22Rv1 (cell line): ENCODE measurements around the gene CEP85.
A peak's percentile ranks its signal among the peaks of the same experiment; 100 is the strongest.

ENCODE experiments used
- H3K27ac ChIP-seq: fragments of 450-650 bp; 2 replicates; pipeline ENCODE4 v1.5.1; 2017
- CTCF ChIP-seq: fragments of 450-650 bp; IDR thresholded peaks from 2 replicates; pipeline ENCODE4 v1.5.1; 2017; ENCODE audit warnings: mild to moderate bottlenecking
- ZFX ChIP-seq: fragments of 450-650 bp; IDR thresholded peaks from 2 replicates; pipeline ENCODE4 v1.6.1; 2017; ENCODE audit warnings: antibody characterized with exemption, borderline replicate concordance

Gene CEP85

GRCh38 chr1:26257222-26257621 is 23.2 kb downstream of the CEP85 start:
- H3K27ac ChIP-seq, result no peak overlapping the region
- TF ChIP-seq ZFX (no peak), CTCF (no peak)

- H3K27ac ChIP-seq, result no peak overlapping the region
- TF ChIP-seq ZFX (no peak), CTCF (no peak)
These were observed 25.0 kb downstream of the CEP85 start for GRCh38 chr1:26259005-26259404.

- H3K27ac ChIP-seq, result no peak overlapping the region
- TF ChIP-seq ZFX, result no peak
- no peak for TF ChIP-seq CTCF
These were observed 25.6 kb downstream of the CEP85 start for GRCh38 chr1:26259578-26259977.

- TF ChIP-seq CTCF, result no peak
- no peak for TF ChIP-seq ZFX
- no peak overlapping the region for H3K27ac ChIP-seq
These were observed 29.2 kb downstream of the CEP85 start for GRCh38 chr1:26263212-26263611.

GRCh38 chr1:26265405-26265804 is 31.4 kb downstream of the CEP85 start:
- no peak overlapping the region for H3K27ac ChIP-seq
- TF ChIP-seq ZFX (no peak), CTCF (no peak)

- no peak for TF ChIP-seq ZFX
- H3K27ac ChIP-seq, result no peak overlapping the region
These were observed 34.5 kb downstream of the CEP85 start for GRCh38 chr1:26268290-26269197.

- H3K27ac ChIP-seq, result no peak overlapping the region
- TF ChIP-seq CTCF, result no peak
- TF ChIP-seq ZFX, result no peak
These were observed 35.2 kb downstream of the CEP85 start for GRCh38 chr1:26269198-26269550.

- TF ChIP-seq CTCF (no peak), ZFX (no peak)
- peak overlapping the region; percentile 91 for H3K27ac ChIP-seq
These were observed 40.9 kb downstream of the CEP85 start for GRCh38 chr1:26274801-26275425.
